ENCODE measurements around the gene ENOX1.

DNA sequence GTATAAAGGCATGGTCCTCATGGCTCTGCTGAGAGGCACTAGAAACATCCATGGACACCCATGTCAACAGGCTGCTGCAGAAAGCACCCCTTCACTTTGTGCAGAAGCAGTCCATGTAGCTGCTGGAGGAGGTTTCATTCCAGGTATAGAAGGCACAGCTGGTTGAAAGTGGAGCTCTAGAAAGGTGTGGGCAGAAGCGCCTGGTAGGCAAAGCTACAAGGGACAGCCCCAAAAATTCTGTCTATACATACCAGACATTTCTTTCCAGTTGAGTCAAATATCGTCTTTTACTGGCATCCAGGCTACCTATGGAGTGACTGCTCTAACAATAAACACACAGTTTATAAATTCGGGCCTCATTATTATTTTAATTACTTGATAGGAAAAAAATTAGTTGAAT, 129.3 kb downstream of the ENOX1 start:
- TF ChIP-seq ZNF302 (tag by site-specific recombination; IDR thresholded peaks at IDR 0.05; ENCODE audit: low read depth) (no peak), CTCF (tag by site-specific recombination; IDR thresholded peaks at IDR 0.05) (no peak), ZFP41 (tag by site-specific recombination; IDR thresholded peaks at IDR 0.05; ENCODE audit: borderline replicate concordance) (no peak), IKZF3 (tag by site-specific recombination; IDR thresholded peaks at IDR 0.05) (no peak), ZNF138 (tag by site-specific recombination; IDR thresholded peaks at IDR 0.05; ENCODE audit: borderline replicate concordance) (no peak), ZBTB11 (tag by site-specific recombination; conservative IDR thresholded peaks at IDR 0.05; ENCODE audit: low read depth) (no peak)

Data from HEK293 (cell line).